Measurements from ENCODE around the gene KCTD21.
A peak's percentile ranks its signal among the peaks of the same experiment; 100 is the strongest.
"Not testable (repeated sequence)": the region's sequence is repeated elsewhere in the genome, so short reads cannot be mapped to it uniquely, and the experiment has no call there.

Gene KCTD21

GRCh38 chr11:78188286-78189173 lies at the start of gene KCTD21, which contains the start of gene USP35:
Gene KCTD21 (minus strand): TSS chr11:78188626. CDS start chr11:78174554, 14,072 bp downstream.
Gene USP35 (plus strand): TSS chr11:78188919. CDS start chr11:78196246, 7,327 bp downstream.
- DNase-seq (ENCODE audit: low read depth in 2 of 2): peak; percentile 88 to 89

- no peak for DNase-seq (ENCODE audit: low read depth in 2 of 2)
Measured at GRCh38 chr11:78237293-78238046, 49.0 kb upstream of the KCTD21 start.

GRCh38 chr11:78234006-78234405 lies 45.6 kb upstream of the KCTD21 start:
- DNase-seq (ENCODE audit: low read depth in 2 of 2): no peak

- not testable (repeated sequence) for DNase-seq (ENCODE audit: low read depth in 2 of 2)
Measured at GRCh38 chr11:78233046-78233445, 44.6 kb upstream of the KCTD21 start.

GRCh38 chr11:78231962-78232501 lies 43.6 kb upstream of the KCTD21 start:
- peak; percentile 76 to 78 for DNase-seq (ENCODE audit: low read depth in 2 of 2)

GRCh38 chr11:78230161-78230877 lies 41.9 kb upstream of the KCTD21 start:
- no peak for DNase-seq (ENCODE audit: low read depth in 2 of 2)

GRCh38 chr11:78229106-78229505 lies 40.7 kb upstream of the KCTD21 start:
- DNase-seq (ENCODE audit: low read depth in 2 of 2): no peak

- DNase-seq (ENCODE audit: low read depth in 2 of 2): peak; percentile 27 to 31
Measured at GRCh38 chr11:78228467-78228866, 40.0 kb upstream of the KCTD21 start.

GRCh38 chr11:78227921-78228320 lies 39.5 kb upstream of the KCTD21 start:
- no peak for DNase-seq (ENCODE audit: low read depth in 2 of 2)

GRCh38 chr11:78226684-78227680 lies 38.6 kb upstream of the KCTD21 start:
- DNase-seq (ENCODE audit: low read depth in 2 of 2): no peak

GRCh38 chr11:78224906-78225420 lies 36.5 kb upstream of the KCTD21 start:
- DNase-seq (ENCODE audit: low read depth in 2 of 2): no peak

- no peak for DNase-seq (ENCODE audit: low read depth in 2 of 2)
Measured at GRCh38 chr11:78224506-78224905, 36.1 kb upstream of the KCTD21 start.

- no peak for DNase-seq (ENCODE audit: low read depth in 2 of 2)
Measured at GRCh38 chr11:78223320-78223954, 35.0 kb upstream of the KCTD21 start.

GRCh38 chr11:78222726-78223125 lies 34.3 kb upstream of the KCTD21 start:
- DNase-seq (ENCODE audit: low read depth in 2 of 2): not testable (repeated sequence)

GRCh38 chr11:78221396-78222315 lies 33.2 kb upstream of the KCTD21 start:
- DNase-seq (ENCODE audit: low read depth in 2 of 2): no peak

GRCh38 chr11:78220218-78221157 lies 32.1 kb upstream of the KCTD21 start:
- no peak for DNase-seq (ENCODE audit: low read depth in 2 of 2)

GRCh38 chr11:78219493-78220217 lies 31.2 kb upstream of the KCTD21 start:
- DNase-seq (ENCODE audit: low read depth in 2 of 2): no peak

Measured in fibroblast of skin of left quadriceps (primary cell).